HG02884 (cell line): Measurements from ENCODE around the gene ABCC12.
A peak's percentile ranks its signal among the peaks of the same experiment; 100 is the strongest.
"Not testable (repeated sequence)": the region's sequence is repeated elsewhere in the genome, so short reads cannot be mapped to it uniquely, and the experiment has no call there.

Experiments
- ATAC-seq: cut with Tn5 transposase; IDR thresholded peaks from one replicate; pipeline ENCODE4 v1.9.1; 2021; ENCODE audit warnings: mild to moderate bottlenecking, moderate library complexity; ENCODE audit not compliant: unreplicated experiment

ABCC12 gene

DNA sequence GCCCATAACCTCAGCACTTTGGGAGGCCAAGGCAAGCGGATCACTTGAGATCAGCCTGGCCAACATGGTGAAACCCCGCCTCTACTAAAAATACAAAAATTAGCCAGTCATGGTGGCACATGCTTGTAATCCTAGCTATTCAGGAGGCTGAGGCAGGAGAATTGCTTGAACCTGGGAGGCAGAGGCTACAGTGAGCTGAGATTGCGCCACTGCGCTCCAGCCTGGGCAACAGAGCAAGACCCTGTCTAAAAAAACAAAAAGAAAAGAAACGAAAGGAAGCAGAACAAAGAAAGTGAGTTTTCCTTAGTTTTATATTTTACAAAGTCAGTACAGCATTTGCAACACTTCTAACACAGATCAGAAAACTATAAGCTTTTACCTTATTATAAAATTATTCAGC, 10.8 kb upstream of the ABCC12 start:
- ATAC-seq = not testable (repeated sequence)

DNA sequence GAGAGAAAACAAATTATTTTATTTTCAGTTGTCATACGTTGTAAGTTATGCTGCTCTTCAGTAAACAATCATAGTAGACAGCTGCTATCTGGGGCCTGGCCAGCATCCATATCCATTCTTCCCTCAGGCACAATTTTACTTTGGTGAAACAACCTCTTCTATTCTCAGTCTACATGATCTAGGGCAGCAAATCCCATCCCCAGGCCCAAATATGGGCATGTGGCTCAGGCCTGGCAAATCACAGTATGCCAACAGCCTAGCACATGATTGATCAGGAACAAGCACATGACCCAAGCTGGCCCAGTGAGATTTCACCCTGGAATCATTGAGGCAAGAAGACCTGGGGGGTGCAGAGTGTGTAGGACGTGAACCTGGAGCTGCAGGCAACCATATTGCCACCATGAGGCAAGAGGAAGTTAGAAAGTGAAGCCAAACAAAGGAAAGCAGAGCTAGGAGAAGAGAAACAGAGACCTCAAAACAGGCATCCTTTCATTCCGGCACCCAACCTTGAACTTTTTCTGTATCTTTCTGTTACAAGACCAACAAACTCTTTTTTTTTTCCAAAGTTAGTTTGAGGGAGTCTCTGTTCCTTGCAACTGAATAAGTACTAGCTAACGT, 10.3 kb upstream of the ABCC12 start:
- no peak for ATAC-seq

DNA sequence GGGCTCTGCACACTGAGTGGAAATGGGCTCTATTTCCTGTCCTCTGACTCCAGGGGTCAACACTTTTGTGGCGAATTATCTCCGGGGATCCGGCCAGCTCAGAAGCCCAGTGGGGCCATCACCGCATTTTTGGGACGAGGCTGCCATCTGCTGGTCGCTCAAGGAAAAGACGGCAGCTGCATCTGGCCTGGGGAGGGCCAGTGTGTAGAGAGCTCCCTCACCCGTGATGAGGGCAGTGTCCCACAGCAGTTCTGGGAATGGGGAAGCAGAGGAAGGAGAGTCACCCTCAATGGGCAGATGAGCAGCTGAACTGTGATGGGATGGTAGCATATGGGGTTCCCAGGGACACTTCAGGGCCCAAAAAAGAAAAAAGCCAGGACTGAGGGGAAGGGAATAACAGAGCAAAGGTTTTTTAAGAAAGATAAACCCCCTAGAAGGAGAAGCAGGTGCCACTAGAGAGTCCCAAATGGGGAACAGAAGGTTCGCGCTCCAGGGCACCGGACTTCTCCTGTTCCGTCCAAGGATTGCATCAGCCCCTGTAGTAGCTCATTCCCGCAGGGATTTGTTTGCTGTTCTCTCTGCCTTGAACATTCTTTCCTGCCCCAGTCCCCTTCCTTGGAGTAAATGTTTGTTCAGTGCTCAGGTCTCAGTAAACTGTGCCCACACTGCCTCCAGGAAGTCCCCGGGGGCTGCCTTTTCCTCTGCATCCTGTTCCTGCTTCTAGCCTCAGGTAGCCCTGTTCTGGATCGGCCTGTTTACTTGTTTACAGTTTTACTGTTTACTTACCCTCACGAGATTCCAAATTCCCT, 9.3 kb upstream of the ABCC12 start:
- ATAC-seq = peak; percentile 80

DNA sequence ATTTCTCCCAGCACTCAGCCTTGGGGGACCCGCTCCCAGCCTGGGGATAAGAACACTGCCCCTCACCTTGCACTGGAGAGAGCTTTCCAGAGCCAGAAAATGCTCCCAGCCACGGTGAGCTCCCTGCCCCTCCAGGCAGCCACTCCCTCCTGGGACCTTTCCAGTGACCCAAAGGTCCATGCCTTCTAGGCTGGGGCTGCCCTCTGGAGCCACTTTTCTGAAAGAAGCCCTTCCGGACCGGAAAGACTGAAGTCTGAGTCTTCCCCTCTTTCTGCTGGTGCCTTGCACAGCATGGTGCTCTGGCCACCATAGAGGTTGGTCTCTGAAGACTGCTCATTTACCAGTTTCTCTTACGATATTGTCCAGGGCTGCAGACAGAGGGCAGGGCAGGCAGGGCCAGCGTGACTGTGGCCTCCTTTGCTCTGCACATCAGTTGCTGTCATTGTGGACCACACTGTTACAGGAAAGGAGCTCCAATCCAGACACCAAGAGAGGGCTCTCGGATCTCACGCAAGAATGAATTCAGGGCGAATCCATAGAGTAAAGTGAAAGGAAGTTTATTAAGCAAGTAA, 7.1 kb upstream of the ABCC12 start:
- ATAC-seq = no peak

DNA sequence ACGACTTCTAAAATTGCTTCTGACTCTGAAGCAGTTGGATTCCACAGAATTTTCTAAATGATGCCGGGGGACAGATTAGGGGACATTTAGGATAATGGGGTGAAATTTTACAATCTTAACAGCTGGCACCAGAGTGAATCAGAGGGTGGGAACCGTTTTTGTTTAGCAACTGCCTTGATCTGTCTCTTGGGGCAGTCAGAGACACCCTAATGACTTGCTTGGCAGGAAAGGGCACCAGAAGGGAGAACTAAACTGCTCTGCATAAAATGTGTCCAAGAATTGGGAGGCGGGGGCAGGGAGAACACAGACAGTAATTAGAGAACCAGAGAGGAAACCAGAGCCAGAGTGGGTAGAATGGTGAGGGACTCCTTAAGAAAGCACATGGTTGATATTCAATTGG, 6.1 kb upstream of the ABCC12 start:
- ATAC-seq = no peak

DNA sequence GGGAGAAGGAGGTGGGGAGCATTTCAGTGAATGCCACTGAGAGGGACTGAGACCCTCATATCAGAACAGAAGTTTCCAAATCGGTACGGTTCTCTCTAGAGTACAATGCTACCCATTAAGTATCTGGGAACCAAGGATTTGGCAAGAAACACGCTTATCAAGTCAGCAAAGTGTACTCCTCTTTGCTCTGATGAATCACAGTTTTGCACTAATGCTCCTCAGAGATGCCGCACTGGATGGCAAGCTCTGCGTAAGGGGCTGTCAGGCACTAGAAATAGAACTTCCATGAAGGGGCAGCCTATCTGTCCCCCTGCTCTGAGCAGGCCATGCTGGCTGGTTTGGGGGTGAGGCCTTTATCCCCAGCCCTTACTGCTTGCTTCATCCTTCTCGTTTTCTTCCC, 4.8 kb upstream of the ABCC12 start:
- ATAC-seq = no peak

DNA sequence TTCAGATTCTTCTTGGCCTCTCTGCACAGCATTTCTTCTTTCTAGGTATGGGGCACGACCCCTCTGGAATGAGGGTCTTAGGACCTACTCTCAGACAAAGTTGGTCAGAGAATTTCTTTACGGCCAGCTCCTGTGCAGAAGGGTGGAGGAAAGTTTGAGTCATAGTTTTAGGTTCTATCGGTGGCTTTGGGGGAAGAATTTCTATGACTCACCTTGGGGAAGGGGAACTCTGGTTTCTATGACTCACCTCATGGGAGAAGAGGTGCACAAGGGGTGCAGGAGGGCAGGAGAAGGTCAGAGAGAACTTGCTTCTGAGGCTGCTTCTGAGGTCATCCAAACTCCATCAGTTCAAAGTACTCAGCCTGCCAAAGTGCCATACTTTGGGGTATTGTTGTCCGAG, 2.5 kb upstream of the ABCC12 start:
- peak; percentile 82 for ATAC-seq

DNA sequence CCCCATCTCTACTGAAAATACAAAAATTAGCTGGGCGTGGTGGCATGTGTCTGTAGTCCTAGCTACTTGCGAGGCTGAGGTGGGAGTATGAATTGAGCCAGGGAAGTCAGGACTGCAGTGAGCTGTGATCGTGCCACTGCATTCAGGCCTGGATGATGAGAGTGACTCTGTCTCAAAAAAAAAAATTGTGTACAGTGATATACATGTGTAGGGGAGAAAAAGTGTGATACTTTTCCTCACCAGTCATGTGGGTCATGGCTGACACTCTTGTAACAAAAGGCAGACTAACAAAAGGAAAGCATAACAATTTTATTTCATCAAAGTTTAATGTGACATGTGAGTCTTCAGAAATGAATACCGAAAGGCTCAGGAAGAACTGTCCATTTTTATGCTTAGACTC, 2.0 kb upstream of the ABCC12 start:
- no peak for ATAC-seq

DNA sequence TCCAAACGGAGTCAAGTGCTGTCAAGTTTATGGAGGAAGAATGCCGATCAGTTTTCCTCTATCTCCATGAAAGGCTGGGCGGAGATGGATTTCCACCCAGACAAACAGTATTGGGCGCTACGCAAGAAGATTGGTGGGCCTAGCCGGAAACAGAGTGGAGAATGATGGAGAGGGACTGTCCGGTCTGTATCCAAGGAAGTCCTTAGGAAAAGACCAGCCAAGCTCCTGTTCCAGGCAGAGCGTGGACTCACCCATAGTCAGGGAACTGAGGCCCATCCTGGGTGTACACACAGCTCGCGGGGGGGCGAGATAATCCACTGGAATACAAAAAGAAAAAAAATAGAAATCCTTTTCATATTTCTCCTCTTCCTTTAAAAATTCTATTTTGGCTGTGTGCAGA, 1.5 kb upstream of the ABCC12 start:
- ATAC-seq = no peak

DNA sequence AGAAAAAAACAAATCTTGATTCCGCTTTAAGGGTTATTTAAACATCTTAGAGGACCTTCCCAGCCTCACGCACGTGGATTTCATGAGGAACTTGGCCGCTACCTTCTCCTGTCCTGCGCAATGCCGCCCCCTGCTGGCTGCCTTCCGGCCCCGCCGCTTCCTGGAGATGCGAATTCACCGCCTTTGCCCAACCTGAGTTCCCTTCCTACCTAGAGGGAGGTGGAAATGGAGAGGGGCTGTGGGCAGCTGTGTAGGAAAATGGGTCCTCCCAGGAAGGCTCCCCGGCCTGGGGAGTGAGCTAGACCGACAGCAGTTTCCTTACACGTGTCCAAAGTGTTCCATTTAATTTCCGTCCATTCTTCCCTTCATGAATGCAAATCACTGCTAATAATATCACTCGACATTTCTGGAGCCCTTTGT, 1.0 kb upstream of the ABCC12 start:
- no peak for ATAC-seq

DNA sequence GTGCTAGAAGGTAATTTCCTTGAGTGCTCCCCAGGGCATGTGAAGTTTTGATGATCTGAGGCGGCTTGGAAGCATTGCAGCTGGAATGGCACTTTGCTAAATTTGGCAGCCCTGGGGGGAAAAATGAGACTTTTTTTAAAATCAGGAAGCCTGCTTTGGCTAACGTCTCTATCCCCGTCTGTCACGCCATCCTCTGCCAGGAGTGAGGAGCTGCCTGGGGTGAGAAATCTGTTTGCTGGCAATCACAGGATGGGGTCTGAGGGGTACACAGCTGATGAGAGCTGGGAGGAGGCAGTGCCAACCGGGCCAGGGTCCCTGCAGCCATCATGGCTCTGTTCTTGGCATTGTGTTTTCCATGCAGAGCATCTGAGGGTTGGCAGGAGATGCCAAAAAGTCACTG, 2.0 kb downstream of the ABCC12 start:
- ATAC-seq = no peak

DNA sequence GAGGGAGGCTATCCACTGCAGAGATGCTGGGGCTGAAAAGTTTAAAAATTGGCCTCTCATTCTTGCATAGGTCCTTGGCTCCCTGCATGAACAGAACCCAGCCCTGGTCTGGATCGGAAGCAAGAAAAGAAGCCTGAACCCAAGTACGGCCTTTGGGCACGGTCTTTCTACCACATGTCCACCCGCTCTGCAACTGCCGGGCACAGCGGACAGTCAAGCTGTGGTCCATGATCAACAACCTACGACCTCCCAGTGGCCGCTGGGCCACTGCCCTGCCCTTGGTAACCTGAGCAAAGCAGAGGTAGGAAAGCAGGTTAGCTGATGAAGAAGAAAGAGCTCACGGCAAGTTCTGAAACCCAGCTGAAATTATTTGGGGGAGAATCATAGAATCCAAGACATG, 3.6 kb downstream of the ABCC12 start:
- ATAC-seq = no peak

DNA sequence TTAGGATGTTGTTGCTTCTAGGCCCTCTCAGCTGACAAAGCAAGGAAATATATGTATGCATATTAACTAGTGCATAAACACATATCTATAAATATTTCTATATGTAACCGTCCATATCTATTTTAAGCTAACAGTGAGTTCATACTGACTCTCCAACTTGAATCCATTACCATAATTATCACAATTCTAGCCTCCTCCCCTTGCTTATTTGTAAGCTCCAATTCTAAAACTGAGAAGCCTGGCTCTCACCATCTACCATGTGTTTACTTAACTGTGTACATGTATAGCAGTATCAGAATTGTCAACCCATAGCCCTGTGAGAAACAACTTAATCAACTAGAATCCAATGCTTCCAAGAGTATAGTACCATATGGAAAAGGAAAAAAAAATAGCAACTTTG, 5.1 kb downstream of the ABCC12 start:
- ATAC-seq = no peak

DNA sequence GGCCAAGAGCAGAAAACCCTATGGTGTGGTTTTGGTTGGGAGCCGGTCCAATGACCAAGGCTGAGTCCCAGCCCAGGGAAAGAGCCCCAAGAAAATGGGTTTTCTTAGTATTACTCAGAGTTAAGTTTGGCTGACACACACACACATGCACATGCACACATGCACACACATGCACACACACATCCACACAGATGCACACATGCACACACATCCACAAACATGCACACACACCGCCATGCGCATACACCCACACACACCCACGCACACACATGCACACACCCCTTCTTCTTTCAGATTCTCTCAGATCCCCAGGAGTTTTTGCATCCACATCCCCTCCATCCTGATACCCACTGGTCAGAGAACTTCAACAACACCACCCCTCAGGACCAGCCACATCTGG, 9.1 kb downstream of the ABCC12 start:
- no peak for ATAC-seq

DNA sequence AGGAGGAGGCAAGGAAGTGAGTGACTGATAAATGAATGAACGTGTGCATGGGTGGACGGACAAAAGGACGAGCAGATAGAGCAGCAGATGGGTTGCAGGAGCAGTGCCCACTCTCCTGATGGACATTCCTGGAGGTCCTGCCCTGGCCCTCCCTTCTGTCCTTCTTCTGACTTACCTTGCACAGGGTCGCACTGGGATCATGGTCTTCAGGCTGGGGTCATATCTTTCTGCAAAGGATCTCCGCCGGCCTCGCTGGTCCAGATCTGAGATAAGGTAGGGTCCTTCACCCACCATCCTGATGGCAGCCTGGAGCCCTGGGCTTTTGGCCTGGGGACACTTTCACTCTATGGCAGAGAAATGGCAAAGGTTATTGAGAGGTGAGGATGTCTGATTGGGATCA, 9.7 kb downstream of the ABCC12 start:
- ATAC-seq = no peak

DNA sequence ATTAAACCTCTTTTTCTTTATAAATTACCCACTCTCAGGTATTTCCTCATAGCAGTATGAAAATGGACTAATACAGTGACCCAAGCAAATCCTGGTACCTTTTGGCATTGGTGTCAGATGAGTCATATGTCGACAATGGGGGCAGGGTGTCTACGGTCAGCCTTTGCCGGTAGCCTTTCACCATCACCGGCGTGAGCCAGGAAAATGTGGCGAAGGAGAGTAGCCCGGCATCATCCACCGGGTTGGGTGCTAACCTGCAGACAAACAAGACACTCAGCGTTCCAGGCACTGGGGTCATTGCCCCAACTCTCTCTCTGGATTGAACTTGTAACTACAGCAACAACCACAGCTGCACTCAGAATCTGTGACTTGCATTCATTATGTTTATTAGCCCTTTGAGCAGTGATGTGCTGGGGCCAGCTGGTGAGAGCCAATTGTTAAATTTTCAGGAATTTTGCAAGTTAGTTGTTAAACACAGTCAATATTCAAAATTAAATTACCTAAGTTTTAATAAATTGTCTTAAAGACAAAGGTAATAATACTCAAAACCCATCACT, 11.9 kb downstream of the ABCC12 start:
- ATAC-seq = no peak

DNA sequence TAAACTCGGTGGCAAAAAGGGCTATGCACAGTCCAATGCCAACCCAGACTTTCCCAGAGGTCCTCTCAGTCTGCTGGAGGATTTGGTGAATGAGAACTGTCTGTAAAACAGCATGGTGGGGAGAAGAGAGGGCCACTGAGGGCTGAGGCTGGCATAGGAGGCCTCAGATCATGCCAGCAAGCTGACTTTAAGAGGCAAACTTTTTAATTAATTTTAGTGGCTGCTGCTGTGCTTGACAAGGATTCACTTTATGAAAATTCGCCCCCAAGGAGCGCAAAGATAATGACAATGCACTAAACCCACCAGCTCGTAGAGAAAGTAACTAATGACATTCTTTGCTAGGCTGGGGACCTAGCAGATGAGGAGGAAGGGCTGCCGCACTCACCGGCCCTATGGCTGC, 15.0 kb downstream of the ABCC12 start:
- ATAC-seq = no peak

DNA sequence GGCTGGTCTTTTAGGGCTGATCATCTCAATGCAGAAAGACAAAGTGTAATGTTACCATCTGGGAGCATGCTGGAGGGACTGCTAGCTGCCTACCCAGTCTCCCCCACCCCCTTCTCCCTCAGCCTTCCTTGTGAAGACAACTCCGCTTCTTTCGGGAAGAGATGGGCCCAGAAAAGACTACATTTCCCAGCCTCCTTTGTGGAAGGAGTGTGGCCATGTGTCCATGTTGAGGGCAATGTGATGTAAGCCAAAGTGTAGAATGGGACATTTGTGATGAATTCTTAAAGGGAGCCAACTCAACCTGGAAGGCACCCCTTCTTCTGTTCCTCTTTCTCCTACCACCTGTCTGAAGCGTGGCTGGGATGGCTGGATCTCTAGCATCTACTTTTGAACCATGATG, 16.3 kb downstream of the ABCC12 start:
- ATAC-seq = no peak

DNA sequence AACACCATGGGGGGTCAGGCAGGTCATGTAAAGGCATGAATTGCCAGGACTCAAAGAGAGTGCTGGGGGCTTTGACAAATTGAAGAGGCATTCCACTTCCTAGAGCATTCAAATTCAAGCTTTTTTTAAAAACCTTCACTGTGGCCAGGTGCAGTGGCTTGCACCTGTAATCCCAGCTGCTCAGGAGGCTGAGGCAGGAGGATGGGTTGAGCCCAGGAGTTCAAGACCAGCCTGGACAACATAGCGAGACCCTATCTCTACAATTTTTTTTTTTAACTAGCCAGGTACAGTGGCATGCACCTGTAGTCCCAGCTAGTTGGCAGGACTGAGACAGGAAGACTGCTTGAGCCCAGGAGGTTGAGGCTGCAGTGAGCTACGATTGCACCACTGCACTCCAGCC, 17.2 kb downstream of the ABCC12 start:
- no peak for ATAC-seq

DNA sequence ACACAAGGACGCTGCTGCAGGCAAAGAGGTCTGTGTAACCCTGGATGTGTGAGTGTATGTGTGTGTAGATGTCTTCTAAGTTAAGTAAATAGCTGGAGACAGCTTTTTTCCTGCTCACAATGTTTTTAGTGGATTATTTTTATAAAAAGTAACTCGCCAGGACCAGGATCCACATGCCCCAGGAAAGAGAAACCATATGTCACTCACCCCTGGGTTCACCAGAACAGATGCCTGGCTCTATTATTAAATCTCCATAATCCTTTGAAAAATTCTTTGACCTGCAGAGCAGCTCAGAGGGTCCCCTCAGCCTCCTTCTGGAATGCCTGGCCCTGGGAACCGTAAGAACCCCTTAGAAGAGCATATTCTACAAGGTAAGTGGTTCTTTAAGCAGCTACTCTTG, 18.0 kb downstream of the ABCC12 start:
- ATAC-seq = no peak

DNA sequence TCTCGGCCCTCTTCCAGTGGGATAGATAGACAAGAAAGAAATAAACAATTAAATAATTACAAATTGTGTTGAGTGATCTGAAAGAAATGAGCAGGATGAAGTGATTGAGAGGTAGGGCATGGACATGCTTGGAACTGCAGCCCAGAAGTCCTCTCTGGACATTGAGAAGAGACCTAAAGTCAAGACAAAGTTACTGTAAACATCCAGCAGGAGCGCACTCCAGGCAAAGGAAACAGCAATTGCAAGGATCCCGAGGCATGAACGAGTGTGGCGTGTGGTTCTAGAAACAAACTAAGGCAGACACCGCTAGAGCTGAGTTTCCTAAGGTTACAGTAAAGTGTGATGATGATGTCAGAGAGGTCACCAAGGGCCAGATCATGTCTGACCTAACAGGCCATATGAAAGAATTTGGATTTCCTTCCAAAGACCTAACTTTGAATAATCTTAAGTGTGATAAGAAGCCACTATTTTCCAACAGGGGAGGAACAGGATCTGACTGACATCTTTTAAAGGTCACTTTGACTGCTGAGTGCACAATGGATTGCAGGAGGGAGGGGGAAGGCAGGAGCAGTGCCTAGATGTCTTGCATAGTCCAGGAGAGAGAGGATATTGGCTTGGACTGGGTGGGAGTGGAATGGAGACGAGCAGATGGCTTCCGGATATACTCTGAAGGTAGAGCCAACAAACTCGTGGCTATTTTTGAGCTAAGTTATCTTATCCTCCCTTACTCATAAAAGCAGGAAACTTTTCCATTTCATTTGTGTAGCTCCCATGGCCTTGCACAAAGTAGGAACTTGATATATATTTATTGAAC, 19.0 kb downstream of the ABCC12 start:
- no peak for ATAC-seq
